Astrocyte (in vitro differentiated cells and primary cell): ENCODE results near the gene CARD19.

ENCODE experiments used
- EZH2 ChIP-seq: IDR thresholded peaks from 2 replicates; pipeline ENCODE4 v1.6.1; 2012; ENCODE audit warnings: mild to moderate bottlenecking, low read length, inconsistent platforms; ENCODE audit not compliant: insufficient read depth
- TF ChIP-seq, protein P1 (sequence below): IDR thresholded peaks from 2 replicates; pipeline ENCODE4 v1.5.1; 2011; ENCODE audit warnings: low read depth, mild to moderate bottlenecking, inconsistent platforms, low read length, moderate library complexity; ENCODE audit not compliant: insufficient read depth

DNA sequence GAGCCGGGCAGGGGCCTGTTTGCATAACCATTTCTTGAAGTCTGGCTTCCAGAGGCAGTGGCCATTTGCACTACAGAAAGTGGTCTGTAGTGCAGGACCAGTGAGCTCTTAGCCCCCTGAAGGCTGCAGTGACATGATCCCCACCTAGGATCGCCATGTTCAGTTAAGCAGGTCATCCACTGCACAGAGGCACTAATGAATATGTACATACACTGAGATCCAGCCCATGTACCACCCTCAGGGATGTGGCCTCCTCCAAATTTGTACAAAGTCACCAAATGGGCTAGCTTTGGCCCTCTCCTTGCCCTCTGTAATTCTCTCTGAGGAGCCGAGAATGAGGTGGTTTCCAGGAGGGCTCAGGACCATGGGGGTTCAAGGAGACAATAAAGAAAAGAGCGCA lies 45.8 kb upstream of the CARD19 start:
- TF ChIP-seq EZH2: no peak
- TF ChIP-seq, protein P1, sequence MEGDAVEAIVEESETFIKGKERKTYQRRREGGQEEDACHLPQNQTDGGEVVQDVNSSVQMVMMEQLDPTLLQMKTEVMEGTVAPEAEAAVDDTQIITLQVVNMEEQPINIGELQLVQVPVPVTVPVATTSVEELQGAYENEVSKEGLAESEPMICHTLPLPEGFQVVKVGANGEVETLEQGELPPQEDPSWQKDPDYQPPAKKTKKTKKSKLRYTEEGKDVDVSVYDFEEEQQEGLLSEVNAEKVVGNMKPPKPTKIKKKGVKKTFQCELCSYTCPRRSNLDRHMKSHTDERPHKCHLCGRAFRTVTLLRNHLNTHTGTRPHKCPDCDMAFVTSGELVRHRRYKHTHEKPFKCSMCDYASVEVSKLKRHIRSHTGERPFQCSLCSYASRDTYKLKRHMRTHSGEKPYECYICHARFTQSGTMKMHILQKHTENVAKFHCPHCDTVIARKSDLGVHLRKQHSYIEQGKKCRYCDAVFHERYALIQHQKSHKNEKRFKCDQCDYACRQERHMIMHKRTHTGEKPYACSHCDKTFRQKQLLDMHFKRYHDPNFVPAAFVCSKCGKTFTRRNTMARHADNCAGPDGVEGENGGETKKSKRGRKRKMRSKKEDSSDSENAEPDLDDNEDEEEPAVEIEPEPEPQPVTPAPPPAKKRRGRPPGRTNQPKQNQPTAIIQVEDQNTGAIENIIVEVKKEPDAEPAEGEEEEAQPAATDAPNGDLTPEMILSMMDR: no peak
